ENCODE measurements around the gene SLC7A10.

The SLC7A10 gene

GRCh38 chr19:33252971-33253370, 27.3 kb upstream of the SLC7A10 start:
- DNase-seq, result no peak

- DNase-seq, result no peak
Measured at GRCh38 chr19:33252418-33252962, 26.8 kb upstream of the SLC7A10 start.

GRCh38 chr19:33251526-33252090, 26.0 kb upstream of the SLC7A10 start:
- no peak for DNase-seq

GRCh38 chr19:33251076-33251475, 25.4 kb upstream of the SLC7A10 start:
- no peak for DNase-seq

- no peak for DNase-seq
Measured at GRCh38 chr19:33250500-33250899, 24.9 kb upstream of the SLC7A10 start.

GRCh38 chr19:33249740-33250366, 24.2 kb upstream of the SLC7A10 start:
- DNase-seq, result no peak

GRCh38 chr19:33248954-33249613, 23.4 kb upstream of the SLC7A10 start:
- no peak for DNase-seq

GRCh38 chr19:33248553-33248953, 22.9 kb upstream of the SLC7A10 start:
- DNase-seq, result no peak

GRCh38 chr19:33248104-33248503, 22.5 kb upstream of the SLC7A10 start:
- no peak for DNase-seq

- no peak for DNase-seq
Measured at GRCh38 chr19:33247441-33247819, 21.8 kb upstream of the SLC7A10 start.

GRCh38 chr19:33246709-33247440, 21.2 kb upstream of the SLC7A10 start:
- no peak for DNase-seq

GRCh38 chr19:33245948-33246708, 20.5 kb upstream of the SLC7A10 start:
- no peak for DNase-seq

GRCh38 chr19:33242911-33243310, 17.3 kb upstream of the SLC7A10 start:
- no peak for DNase-seq

- no peak for DNase-seq
Measured at GRCh38 chr19:33242131-33242530, 16.5 kb upstream of the SLC7A10 start.

GRCh38 chr19:33241530-33242101, 16.0 kb upstream of the SLC7A10 start:
- no peak for DNase-seq

- no peak for DNase-seq
Measured at GRCh38 chr19:33241091-33241529, 15.5 kb upstream of the SLC7A10 start.

GRCh38 chr19:33240181-33240771, 14.6 kb upstream of the SLC7A10 start:
- DNase-seq, result no peak

- DNase-seq, result no peak
Measured at GRCh38 chr19:33239223-33239975, 13.7 kb upstream of the SLC7A10 start.

- no peak for DNase-seq
Measured at GRCh38 chr19:33238481-33239149, 13.0 kb upstream of the SLC7A10 start.

GRCh38 chr19:33236696-33237390, 11.2 kb upstream of the SLC7A10 start:
- DNase-seq, result no peak

All from activated naive CD4-positive, alpha-beta T cell treated with anti-CD3 and anti-CD28 coated beads, Interleukin-2, amount 50 U/mL, for 16 hours (primary cell).